GM23338 (cell line): Measurements from ENCODE around the gene IL22RA1. TPM values are rescaled to one million over a fixed set of nuclear protein-coding genes. Genes with fewer than 3 reads are reported as not detected.

Experiments used
- ATAC-seq: fragments of 200-7000 bp; cut with Tn5 transposase; 3 replicates; pipeline ENCODE4 v1.9.1; 2020
- DNase-seq: peaks from one replicate; pipeline ENCODE4 v3.0.0-alpha.2; 2015; ENCODE audit warnings: low spot score
- H2AFZ ChIP-seq: fragments of 200-600 bp; sonication (generic); 2 replicates; pipeline ENCODE4 v1.8.0; 2016; ENCODE audit warnings: antibody characterized with exemption, mild to moderate bottlenecking, moderate library complexity
- H3F3A ChIP-seq: fragments of 200-600 bp; sonication (generic); replicated peaks from 2 replicates; pipeline ENCODE4 v1.8.0; 2017; ENCODE audit warnings: antibody characterized with exemption, mixed run types, low read depth
- H3K27ac ChIP-seq: fragments of 200-600 bp; sonication (generic); 2 replicates; pipeline ENCODE4 v1.6.1; 2016; ENCODE audit warnings: low read depth
- H3K27me3 ChIP-seq: fragments of 200-600 bp; sonication (generic); 2 replicates; pipeline ENCODE4 v1.8.0; 2016; ENCODE audit warnings: mild to moderate bottlenecking, mixed run types, moderate library complexity; ENCODE audit not compliant: insufficient read depth
- H3K36me3 ChIP-seq: fragments of 200-600 bp; sonication (generic); 2 replicates; pipeline ENCODE4 v1.8.0; 2016; ENCODE audit warnings: mild to moderate bottlenecking; ENCODE audit not compliant: insufficient read depth
- H3K4me1 ChIP-seq: fragments of 200-600 bp; sonication (generic); 2 replicates; pipeline ENCODE4 v1.8.0; 2016; ENCODE audit warnings: mild to moderate bottlenecking, moderate library complexity; ENCODE audit not compliant: insufficient read depth
- H3K4me2 ChIP-seq: fragments of 200-600 bp; sonication (generic); 2 replicates; pipeline ENCODE4 v1.7.1; 2017; ENCODE audit warnings: mixed run types
- H3K4me3 ChIP-seq: fragments of 200-600 bp; sonication (generic); 2 replicates; pipeline ENCODE4 v1.6.1; 2016; ENCODE audit warnings: mixed run types
- H3K79me2 ChIP-seq: fragments of 200-600 bp; sonication (generic); replicated peaks from 2 replicates; pipeline ENCODE4 v1.8.0; 2017; ENCODE audit warnings: mild to moderate bottlenecking; ENCODE audit not compliant: insufficient read depth
- H3K9me2 ChIP-seq: fragments of 200-600 bp; sonication (generic); 2 replicates; pipeline ENCODE4 v1.8.0; 2017; ENCODE audit not compliant: insufficient read depth
- H4K20me1 ChIP-seq: fragments of 200-600 bp; sonication (generic); replicated peaks from 2 replicates; pipeline ENCODE4 v1.8.0; 2017; ENCODE audit warnings: mild to moderate bottlenecking; ENCODE audit not compliant: insufficient read depth
- H3K27ac Mint-ChIP-seq: 2 replicates; pipeline ENCODE4 v1.8.0; 2020; ENCODE audit warnings: inconsistent platforms, mild to moderate bottlenecking, moderate library complexity, mixed read lengths
- H3K27me3 Mint-ChIP-seq: 3 replicates; pipeline ENCODE4 v1.8.0; 2022; ENCODE audit warnings: low read depth, mild to moderate bottlenecking, moderate library complexity, mixed read lengths, inconsistent platforms; ENCODE audit not compliant: insufficient read depth, poor library complexity
- H3K36me3 Mint-ChIP-seq: 3 replicates; pipeline ENCODE4 v1.8.0; 2021; ENCODE audit warnings: low read depth, mild to moderate bottlenecking, inconsistent platforms, moderate library complexity, mixed read lengths
- H3K4me1 Mint-ChIP-seq: 3 replicates; pipeline ENCODE4 v1.8.0; 2020; ENCODE audit warnings: mild to moderate bottlenecking, inconsistent platforms, mixed read lengths
- H3K4me3 Mint-ChIP-seq: 3 replicates; pipeline ENCODE4 v1.8.0; 2021; ENCODE audit warnings: moderate library complexity, mild to moderate bottlenecking, inconsistent platforms, mixed read lengths
- H3K9me3 Mint-ChIP-seq: 3 replicates; pipeline ENCODE4 v1.8.0; 2020; ENCODE audit warnings: moderate library complexity, mild to moderate bottlenecking, inconsistent platforms, mixed read lengths
- CREB1 ChIP-seq: fragments of 250-450 bp; sonication (Bioruptor Pico); IDR thresholded peaks from 2 replicates; pipeline ENCODE4 v1.5.0; 2020; ENCODE audit warnings: low read depth, mild to moderate bottlenecking, moderate library complexity
- CTCF ChIP-seq, 2 experiments: fragments of 200-600 bp in 1 of 2; sonication (generic) in 1 of 2; conservative IDR thresholded peaks; 2 replicates each; pipeline versions ENCODE4 v1.5.1 to v1.6.1; 2016 to 2017; ENCODE audit warnings: antibody characterized with exemption in 2 of 2, low read depth in 2 of 2, mild to moderate bottlenecking in 2 of 2, moderate library complexity in 1 of 2
- JUNB ChIP-seq: IDR thresholded peaks from one replicate; pipeline ENCODE4 v1.6.1; 2016; ENCODE audit warnings: antibody characterized with exemption; ENCODE audit not compliant: unreplicated experiment
- NANOG ChIP-seq: IDR thresholded peaks from 2 replicates; pipeline ENCODE4 v1.6.1; 2016; ENCODE audit warnings: antibody characterized with exemption, borderline replicate concordance
- POLR2AphosphoS5 ChIP-seq: IDR thresholded peaks from 2 replicates; pipeline ENCODE4 v1.6.1; 2016; ENCODE audit warnings: antibody characterized with exemption, low read depth
- REST ChIP-seq: IDR thresholded peaks from one replicate; pipeline ENCODE4 v1.6.1; 2018; ENCODE audit warnings: antibody characterized with exemption; ENCODE audit not compliant: unreplicated experiment
- STAT1 ChIP-seq: IDR thresholded peaks from one replicate; pipeline ENCODE4 v1.6.1; 2016; ENCODE audit warnings: antibody characterized with exemption; ENCODE audit not compliant: unreplicated experiment
- ZNF331 ChIP-seq: fragments of 250-450 bp; sonication (Bioruptor Pico); IDR thresholded peaks from 2 replicates; pipeline ENCODE4 v1.5.0; 2020; ENCODE audit warnings: low read depth, mild to moderate bottlenecking, moderate library complexity
- ZNF462 ChIP-seq: fragments of 250-450 bp; sonication (Bioruptor Pico); IDR thresholded peaks from 2 replicates; pipeline ENCODE4 v1.5.0; 2020; ENCODE audit warnings: mild to moderate bottlenecking, moderate library complexity
- polyA plus RNA-seq: library from polyadenylated mRNA; unstranded; fragments of >200 nt; fragmentation: Nextera tagmentation; extraction: Ambion mirVana; gene quantifications from 2 replicates; pipeline ENCODE4 v1.2.1, GENCODE V29; 2016
- total RNA-seq: library from RNA; depleted of rRNA; stranded (reverse); fragments of >200 nt; shearing (Covaris generic); gene quantifications from 2 replicates; pipeline ENCODE4 v1.2.3, GENCODE V29; 2014

The IL22RA1 gene
- total and polyA plus RNA-seq, 2 experiments from 2014 or later: 0.11 to 0.28 TPM

GRCh38 chr1:24119489-24119858, 23.5 kb downstream of the IL22RA1 start:
- H3K27me3 Mint-ChIP-seq: peaks cover 6% of the 10 kb centered on the region
- no peak for ATAC-seq
- Histone ChIP-seq H3K79me2 (no peaks in the 10 kb centered on the region), H3K9me2 (no peaks in the 10 kb centered on the region), H2AFZ (no peak overlapping the region), H4K20me1 (no peaks in the 10 kb centered on the region), H3K27ac (no peak overlapping the region), H3K4me2 (no peak overlapping the region), H3K27me3 (no peaks in the 10 kb centered on the region), H3K4me1 (peaks cover 10% of the 10 kb centered on the region; the same call in 1 of the 2 replicates), H3F3A (no peaks in the 10 kb centered on the region), H3K36me3 (no peaks in the 10 kb centered on the region), H3K4me3 (no peak overlapping the region)
- no peak for DNase-seq
- no peaks in the 10 kb centered on the region for H3K9me3 Mint-ChIP-seq
- no peak for TF ChIP-seq STAT1
- H3K36me3 Mint-ChIP-seq: no peaks in the 10 kb centered on the region
- H3K4me1 Mint-ChIP-seq: peaks cover 5% of the 10 kb centered on the region; the same call in 2 of the 3 replicates
- H3K4me3 Mint-ChIP-seq: no peak overlapping the region
- H3K27ac Mint-ChIP-seq: no peak overlapping the region

GRCh38 chr1:24118410-24119242, 24.3 kb downstream of the IL22RA1 start:
- DNase-seq: no peak
- Histone ChIP-seq H3K4me3 (no peak overlapping the region), H3F3A (no peaks in the 10 kb centered on the region), H2AFZ (no peak overlapping the region), H3K4me2 (no peak overlapping the region), H4K20me1 (no peaks in the 10 kb centered on the region), H3K4me1 (peaks cover 13% of the 10 kb centered on the region; the same call in 1 of the 2 replicates), H3K9me2 (no peaks in the 10 kb centered on the region), H3K36me3 (no peaks in the 10 kb centered on the region), H3K27ac (no peak overlapping the region), H3K79me2 (no peaks in the 10 kb centered on the region), H3K27me3 (no peaks in the 10 kb centered on the region)
- H3K27ac Mint-ChIP-seq: no peak overlapping the region
- peaks cover 7% of the 10 kb centered on the region for H3K4me1 Mint-ChIP-seq
- no peak for ATAC-seq
- H3K36me3 Mint-ChIP-seq: no peaks in the 10 kb centered on the region
- H3K4me3 Mint-ChIP-seq: no peak overlapping the region
- H3K9me3 Mint-ChIP-seq: no peaks in the 10 kb centered on the region
- peaks cover 6% of the 10 kb centered on the region for H3K27me3 Mint-ChIP-seq
- TF ChIP-seq CREB1 (CRISPR knock-in tag) (no peak), JUNB (no peak), CTCF (conservative IDR thresholded peaks at IDR 0.05; ENCODE audit: low read depth in 2 of 2) (no peak), STAT1 (no peak), POLR2AphosphoS5 (no peak), REST (no peak), ZNF462 (CRISPR knock-in tag) (no peak), NANOG (no peak), ZNF331 (CRISPR knock-in tag) (no peak)
